ENCODE results near the gene SIRT4.
"Not testable (repeated sequence)": the region's sequence is repeated elsewhere in the genome, so short reads cannot be mapped to it uniquely, and the experiment has no call there.

SIRT4 gene, protein sequence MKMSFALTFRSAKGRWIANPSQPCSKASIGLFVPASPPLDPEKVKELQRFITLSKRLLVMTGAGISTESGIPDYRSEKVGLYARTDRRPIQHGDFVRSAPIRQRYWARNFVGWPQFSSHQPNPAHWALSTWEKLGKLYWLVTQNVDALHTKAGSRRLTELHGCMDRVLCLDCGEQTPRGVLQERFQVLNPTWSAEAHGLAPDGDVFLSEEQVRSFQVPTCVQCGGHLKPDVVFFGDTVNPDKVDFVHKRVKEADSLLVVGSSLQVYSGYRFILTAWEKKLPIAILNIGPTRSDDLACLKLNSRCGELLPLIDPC

DNA sequence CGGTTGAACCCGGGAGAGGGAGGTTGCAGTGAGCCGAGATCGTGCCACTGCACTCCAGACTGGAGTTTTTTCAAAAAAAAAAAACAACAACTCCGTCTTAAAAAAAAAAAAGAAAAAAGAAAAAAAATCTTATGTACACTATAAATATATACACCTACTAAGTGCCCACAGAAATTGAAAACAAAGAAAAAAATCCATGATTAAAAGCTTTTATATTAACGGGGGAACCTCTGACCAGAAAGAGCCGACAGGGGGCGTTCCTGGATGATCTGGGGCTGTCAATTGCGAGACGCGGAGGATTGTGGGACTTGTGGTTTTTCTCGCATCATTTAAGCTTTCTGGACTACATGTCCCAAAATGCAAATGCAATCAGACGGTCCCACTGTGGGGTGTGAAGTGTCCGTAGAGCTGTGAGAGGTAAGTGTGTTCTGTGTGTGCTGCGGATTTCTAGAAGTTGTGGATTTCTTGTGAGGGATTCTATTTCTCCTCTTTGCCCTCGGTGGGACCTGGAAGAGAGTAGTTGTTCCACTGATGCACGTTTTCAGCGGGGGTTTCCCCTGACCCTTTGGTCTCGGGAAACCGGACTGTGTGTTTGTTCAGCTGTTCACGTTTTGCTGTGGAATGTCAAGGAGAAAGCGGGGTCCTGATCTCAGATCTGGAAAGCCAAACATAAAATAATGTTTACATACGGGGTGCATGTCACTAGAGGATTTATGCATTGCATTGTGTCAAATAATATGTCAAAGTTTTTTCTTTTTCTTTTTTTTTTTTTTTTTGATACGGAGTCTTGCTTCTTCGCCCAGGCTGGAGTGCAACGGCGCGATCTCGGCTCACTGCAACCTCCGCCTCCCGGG lies at the start of gene SIRT4:
Gene SIRT4 (plus strand): TSS at position 360 of the 854 bp plus-strand sequence. CDS start 1,241 bp downstream, outside the sequence.
- Mint-ChIP-seq H3K4me3 (peak within 1 kb of the TSS; percentile 84), H3K36me3 (ENCODE audit: low read depth) (no peaks in the 10 kb centered on the region), H3K9me3 (no peaks in the 10 kb centered on the region), H3K4me1 (ENCODE audit: low read depth) (peaks cover 5% of the 10 kb centered on the region), H3K27ac (peak within 1 kb of the TSS; percentile 86), H3K27me3 (no peaks in the 10 kb centered on the region)
- intact Hi-C loops (cut with micrococcal nuclease) = loop anchor here (1.0 kb wide), 2 partner anchors 9 to 15 kb away; partner anchors contain the start of gene RNU4-1

DNA sequence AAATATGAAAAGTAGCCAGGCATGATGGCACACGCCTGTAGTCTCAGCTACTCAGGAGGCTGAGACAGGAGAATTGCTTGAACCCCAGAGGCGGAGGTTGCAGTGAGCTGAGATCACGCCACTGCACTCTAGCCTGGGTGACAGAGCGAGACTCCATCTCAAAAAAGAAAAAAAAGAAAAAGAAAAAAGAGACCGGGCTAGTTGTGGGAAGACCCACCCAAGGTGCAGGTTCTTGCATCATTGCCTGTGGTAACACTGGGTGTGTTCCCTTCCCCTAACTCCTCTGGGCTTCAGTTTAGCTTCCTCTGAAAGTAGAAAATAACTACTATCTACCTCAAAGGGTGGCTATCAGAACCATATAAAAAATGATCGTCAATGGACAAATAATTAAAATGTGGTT lies 48.8 kb upstream of the SIRT4 start:
- Mint-ChIP-seq H3K4me1 (ENCODE audit: low read depth) (peaks cover 93% of the 10 kb centered on the region), H3K4me3 (peak overlapping the region; percentile 52), H3K36me3 (ENCODE audit: low read depth) (peaks cover 56% of the 10 kb centered on the region), H3K27ac (peak overlapping the region; percentile 90)
- not testable (repeated sequence) for H3K27me3 Mint-ChIP-seq, H3K9me3 Mint-ChIP-seq
- intact Hi-C loops (cut with micrococcal nuclease) = loop anchor here (2.0 kb wide), 1 partner anchor 19 kb away; no protein-coding TSS in a partner anchor

DNA sequence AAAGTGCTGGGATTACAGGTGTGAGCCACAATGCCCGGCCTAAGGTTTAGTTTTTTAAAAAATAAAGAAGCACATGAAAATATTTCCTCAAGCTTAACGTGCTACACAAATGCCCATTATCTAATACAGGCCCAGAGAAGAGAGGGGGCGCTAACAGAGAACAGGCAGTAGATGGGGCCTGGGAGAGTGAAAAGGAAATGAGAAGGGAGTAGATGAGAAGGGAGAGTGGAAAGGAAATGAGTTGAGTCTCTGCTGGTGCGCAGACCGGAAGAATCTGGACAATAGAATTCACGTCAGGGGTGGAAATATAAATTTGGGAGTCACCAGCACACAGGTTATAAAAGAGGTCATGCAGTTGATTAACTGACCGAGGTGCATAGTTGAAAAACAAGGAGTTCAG lies 47.3 kb upstream of the SIRT4 start:
- H3K4me3 Mint-ChIP-seq = no peak overlapping the region
- H3K36me3 Mint-ChIP-seq (ENCODE audit: low read depth) = peaks cover 52% of the 10 kb centered on the region
- peak overlapping the region; percentile 90 for H3K27ac Mint-ChIP-seq
- H3K27me3 Mint-ChIP-seq = no peaks in the 10 kb centered on the region
- H3K9me3 Mint-ChIP-seq = no peaks in the 10 kb centered on the region
- peaks cover 91% of the 10 kb centered on the region for H3K4me1 Mint-ChIP-seq (ENCODE audit: low read depth)
- intact Hi-C loops (cut with micrococcal nuclease) = no loop called here

DNA sequence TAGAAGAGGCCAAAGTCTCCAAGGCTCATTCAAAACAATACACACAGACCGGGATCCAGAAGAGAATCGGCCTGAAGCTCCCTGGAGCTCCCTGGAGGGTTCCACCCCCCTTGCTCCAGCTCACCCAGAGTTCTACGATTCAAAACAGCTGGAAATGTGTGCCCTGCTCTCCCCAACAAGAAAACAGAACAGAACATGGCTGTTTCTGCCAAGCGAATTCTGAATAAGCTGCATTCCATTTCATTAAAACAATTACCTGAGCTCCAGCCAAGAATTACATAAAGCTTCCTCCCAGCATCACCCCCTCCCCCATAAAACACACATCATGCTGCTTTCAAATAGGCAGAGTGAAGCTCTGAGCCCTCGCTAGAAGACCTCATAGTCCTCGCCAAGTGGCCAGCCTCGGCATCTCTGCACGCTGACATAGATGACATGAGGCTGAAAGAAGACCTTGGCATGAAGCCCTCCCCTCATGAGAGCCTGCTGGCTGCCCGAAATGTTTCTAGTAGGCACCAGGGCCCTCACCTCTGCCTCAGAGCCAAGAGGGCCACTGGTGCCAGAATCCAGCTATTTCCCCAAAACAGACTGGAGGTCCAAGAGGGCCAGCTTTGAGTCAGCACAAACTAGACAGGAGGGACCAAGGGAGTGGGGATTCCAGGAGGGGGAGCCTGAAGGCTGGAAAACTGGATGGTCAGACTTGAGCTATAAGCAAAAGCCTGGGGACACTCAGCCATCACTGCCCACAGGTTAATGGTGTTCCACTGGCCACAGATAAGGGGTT lies 44.9 kb upstream of the SIRT4 start:
- H3K27ac Mint-ChIP-seq = peak overlapping the region; percentile 64
- no peaks in the 10 kb centered on the region for H3K27me3 Mint-ChIP-seq
- H3K4me3 Mint-ChIP-seq = no peak overlapping the region
- intact Hi-C loops (cut with micrococcal nuclease) = no loop called here
- H3K36me3 Mint-ChIP-seq (ENCODE audit: low read depth) = peaks cover 50% of the 10 kb centered on the region
- peaks cover 88% of the 10 kb centered on the region for H3K4me1 Mint-ChIP-seq (ENCODE audit: low read depth)
- H3K9me3 Mint-ChIP-seq = no peaks in the 10 kb centered on the region

DNA sequence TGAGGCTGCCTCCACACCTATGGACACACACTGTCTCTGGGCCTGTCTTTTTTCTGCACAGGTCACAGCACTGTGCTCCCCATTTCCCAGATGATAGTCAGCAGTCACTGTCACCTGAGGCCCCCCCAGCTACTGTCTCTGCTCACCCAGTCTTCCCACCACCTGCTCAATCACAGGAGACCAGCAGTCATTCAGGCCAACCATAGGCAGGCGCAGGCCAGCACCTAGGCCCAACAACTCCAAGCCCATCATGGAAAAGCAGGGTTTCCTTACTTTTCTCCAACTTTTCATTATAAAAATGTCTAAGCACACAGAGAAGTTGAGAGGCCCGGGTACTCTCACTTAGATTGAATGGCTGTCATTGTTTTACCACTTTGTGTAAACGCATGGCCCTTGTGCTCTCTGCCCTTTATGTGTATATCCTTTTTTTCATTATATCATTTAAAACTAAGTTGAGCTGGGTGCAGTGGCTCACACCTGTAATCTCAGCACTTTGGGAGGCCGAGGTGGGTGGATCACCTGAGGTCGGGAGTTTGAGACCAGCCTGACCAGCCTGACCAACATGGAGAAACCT lies 43.7 kb upstream of the SIRT4 start:
- intact Hi-C loops (cut with micrococcal nuclease) = no loop called here
- H3K9me3 Mint-ChIP-seq = no peaks in the 10 kb centered on the region
- H3K27ac Mint-ChIP-seq = peak overlapping the region; percentile 64
- no peak overlapping the region for H3K4me3 Mint-ChIP-seq
- H3K36me3 Mint-ChIP-seq (ENCODE audit: low read depth) = peaks cover 50% of the 10 kb centered on the region
- H3K27me3 Mint-ChIP-seq = no peaks in the 10 kb centered on the region
- peaks cover 88% of the 10 kb centered on the region for H3K4me1 Mint-ChIP-seq (ENCODE audit: low read depth)

DNA sequence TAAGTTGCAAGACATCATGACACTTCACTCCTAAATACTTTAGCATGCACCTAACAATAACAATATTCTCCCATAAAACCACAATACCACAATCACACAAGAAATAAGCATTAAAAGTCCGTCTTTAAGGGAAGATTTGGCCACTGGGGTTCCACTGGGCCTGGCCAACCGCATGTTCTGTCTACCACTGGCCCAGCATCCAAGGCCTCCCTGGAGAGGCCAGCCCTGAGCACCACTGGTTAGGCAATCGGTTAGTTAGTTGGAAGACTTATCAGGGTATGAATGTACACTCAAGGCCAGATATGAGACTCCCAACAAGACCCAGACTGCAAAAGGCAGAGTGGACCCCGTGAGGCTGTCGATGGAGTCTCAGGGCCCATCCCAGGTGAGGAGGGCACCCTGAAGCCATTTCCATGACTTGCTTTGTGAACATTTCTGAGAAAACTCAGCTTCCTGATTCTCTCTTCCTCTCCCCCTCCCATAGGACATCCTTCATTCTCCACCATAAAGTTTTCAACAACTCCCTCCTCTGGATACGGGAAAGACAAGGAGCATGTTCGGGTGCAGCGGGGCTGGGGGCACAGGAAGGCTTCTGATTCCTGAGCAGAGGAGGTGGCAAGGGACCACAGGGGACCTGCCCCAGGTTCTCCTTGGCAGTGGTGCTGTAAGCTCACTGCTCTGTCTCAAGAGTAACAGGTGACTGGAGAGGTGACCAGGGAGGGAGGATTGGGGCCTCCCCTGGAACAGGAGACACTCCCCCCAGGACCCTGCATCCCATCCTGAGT lies 42.5 kb upstream of the SIRT4 start:
- H3K4me1 Mint-ChIP-seq (ENCODE audit: low read depth) = peaks cover 91% of the 10 kb centered on the region
- peaks cover 44% of the 10 kb centered on the region for H3K36me3 Mint-ChIP-seq (ENCODE audit: low read depth)
- peak overlapping the region; percentile 37 for H3K4me3 Mint-ChIP-seq
- peak overlapping the region; percentile 71 for H3K27ac Mint-ChIP-seq
- no peaks in the 10 kb centered on the region for H3K9me3 Mint-ChIP-seq
- intact Hi-C loops (cut with micrococcal nuclease) = no loop called here
- no peaks in the 10 kb centered on the region for H3K27me3 Mint-ChIP-seq

DNA sequence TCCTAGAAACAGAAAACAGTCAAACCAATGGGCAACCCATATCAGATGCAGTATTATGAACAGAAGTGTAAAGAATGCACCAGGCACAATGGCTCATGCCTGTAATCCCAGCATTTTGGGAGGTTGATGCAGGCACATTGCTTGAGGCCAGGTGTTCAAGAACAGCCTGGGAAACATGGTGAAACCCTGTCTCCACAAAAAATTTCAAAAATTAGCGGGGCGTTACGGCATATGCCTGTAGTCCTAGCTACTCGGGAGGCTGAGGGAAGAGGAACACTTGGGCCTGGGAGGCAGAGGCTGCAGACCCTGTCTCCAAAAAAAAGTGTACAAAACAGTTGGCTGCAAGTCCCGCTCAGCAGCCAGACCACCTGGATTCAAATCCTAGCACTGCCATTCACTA lies 41.5 kb upstream of the SIRT4 start:
- intact Hi-C loops (cut with micrococcal nuclease) = no loop called here
- H3K36me3 Mint-ChIP-seq (ENCODE audit: low read depth) = peaks cover 40% of the 10 kb centered on the region
- peak overlapping the region; percentile 71 for H3K27ac Mint-ChIP-seq
- H3K9me3 Mint-ChIP-seq = no peaks in the 10 kb centered on the region
- peaks cover 88% of the 10 kb centered on the region for H3K4me1 Mint-ChIP-seq (ENCODE audit: low read depth)
- H3K27me3 Mint-ChIP-seq = no peaks in the 10 kb centered on the region
- no peak overlapping the region for H3K4me3 Mint-ChIP-seq

DNA sequence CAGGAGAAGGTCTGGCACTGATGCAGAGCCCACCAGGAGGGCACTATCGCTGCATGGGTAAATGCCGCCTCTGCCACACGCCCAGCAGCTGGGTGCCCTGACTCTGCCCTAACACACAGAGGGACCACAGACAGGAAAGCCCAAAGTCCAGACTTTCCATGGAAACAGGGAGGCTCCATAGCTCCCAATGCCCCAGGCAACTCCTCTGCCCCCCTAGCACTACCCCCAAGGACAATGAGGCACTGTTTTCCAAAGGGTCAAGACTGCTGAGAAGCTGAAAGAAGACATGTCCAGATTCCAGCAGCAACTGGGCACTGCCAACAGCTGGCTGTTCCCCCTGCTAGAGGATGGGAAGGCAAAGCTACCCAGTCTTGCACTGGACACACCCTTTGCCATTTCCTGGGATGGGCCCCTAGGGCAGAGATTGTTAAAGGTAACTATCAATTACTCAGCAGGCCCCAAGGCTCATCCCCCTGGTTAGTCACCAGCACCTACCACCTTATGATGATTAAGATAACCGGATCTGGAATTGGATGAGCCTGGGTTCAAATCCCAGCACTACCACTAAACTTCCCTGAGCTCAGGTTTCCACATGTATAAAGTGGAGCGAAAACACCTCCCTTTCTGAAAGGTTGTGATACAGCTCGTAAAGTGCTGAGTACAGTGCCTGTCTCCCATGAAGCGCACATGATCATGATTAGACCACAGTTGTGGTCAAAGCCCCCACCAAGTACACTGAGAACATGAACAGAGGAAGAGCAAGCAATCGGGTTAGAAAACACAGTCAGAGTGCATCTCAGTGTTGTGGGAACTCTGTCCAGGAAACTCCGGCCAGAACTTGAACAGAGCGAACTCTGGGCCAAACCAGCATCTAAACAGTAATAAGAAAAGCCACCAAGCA lies 39.9 kb upstream of the SIRT4 start:
- H3K4me3 Mint-ChIP-seq = peak overlapping the region; percentile 94
- intact Hi-C loops (cut with micrococcal nuclease) = no loop called here
- H3K36me3 Mint-ChIP-seq (ENCODE audit: low read depth) = peaks cover 26% of the 10 kb centered on the region
- H3K27me3 Mint-ChIP-seq = no peaks in the 10 kb centered on the region
- peaks cover 84% of the 10 kb centered on the region for H3K4me1 Mint-ChIP-seq (ENCODE audit: low read depth)
- peak overlapping the region; percentile 91 for H3K27ac Mint-ChIP-seq
- no peaks in the 10 kb centered on the region for H3K9me3 Mint-ChIP-seq

DNA sequence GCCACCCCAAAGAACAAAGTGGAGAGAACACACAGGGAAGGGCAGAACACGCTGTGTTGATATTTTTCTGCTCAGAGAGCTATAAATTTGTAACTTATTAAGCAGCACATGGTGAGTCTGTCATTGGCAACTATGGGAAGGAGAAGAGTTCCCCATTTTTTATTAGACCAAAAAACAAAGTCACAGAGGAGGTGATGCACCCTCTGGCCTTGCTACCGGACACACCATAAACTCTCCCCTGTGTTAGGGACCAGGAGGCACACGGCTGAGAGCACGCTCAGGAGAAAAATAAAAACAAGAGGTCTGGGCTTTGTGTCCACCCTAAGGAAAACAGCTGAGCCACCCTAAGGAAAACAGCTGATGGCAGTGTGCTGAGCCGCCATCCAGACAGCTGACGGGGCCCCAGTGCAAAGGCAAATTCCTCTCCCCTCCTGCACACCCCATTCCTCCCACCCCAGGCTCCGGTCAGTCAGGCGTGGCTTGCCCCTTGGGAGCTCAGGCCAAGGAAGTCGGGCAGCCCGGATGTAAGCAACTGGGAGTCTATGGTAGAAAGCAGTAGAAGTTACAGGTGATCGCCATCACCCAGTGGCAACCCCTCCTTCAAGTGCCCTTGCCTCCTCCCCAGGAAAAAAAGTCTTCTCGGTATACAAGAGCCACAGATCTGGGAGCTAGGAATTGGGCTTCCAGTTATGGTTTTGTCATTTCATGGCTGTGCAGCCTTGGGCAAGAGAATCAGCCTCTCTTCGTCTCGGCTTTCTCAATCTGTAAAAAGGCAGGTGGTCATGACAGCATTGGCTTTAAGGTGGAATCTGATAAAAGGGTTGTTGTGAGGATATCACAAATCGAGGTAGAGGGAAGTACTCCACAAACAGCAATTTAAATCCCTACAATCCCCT lies 39.0 kb upstream of the SIRT4 start:
- peak overlapping the region; percentile 91 for H3K27ac Mint-ChIP-seq
- H3K9me3 Mint-ChIP-seq = no peaks in the 10 kb centered on the region
- no peaks in the 10 kb centered on the region for H3K27me3 Mint-ChIP-seq
- peaks cover 80% of the 10 kb centered on the region for H3K4me1 Mint-ChIP-seq (ENCODE audit: low read depth)
- peaks cover 23% of the 10 kb centered on the region for H3K36me3 Mint-ChIP-seq (ENCODE audit: low read depth)
- intact Hi-C loops (cut with micrococcal nuclease) = no loop called here
- H3K4me3 Mint-ChIP-seq = peak overlapping the region; percentile 94

DNA sequence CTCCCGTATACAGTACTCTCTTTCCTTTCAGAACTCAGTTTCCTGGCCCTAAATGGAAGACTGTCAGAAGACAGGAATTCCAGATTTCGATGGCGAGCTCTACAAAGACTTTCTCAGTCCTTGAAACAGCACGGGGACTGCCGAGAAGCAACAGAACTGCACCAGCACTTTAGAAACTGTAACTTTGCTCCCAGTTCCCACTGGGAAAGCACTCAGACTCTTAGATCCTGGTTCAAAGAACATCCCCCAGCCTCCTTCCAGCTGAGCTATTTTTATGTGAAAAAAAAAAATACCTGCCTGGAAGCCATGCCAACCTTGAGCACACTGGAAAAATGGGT lies 38.4 kb upstream of the SIRT4 start:
- intact Hi-C loops (cut with micrococcal nuclease) = loop anchor here (2.0 kb wide), 1 partner anchor 63 kb away; the partner anchor contains the start of gene RPLP0

DNA sequence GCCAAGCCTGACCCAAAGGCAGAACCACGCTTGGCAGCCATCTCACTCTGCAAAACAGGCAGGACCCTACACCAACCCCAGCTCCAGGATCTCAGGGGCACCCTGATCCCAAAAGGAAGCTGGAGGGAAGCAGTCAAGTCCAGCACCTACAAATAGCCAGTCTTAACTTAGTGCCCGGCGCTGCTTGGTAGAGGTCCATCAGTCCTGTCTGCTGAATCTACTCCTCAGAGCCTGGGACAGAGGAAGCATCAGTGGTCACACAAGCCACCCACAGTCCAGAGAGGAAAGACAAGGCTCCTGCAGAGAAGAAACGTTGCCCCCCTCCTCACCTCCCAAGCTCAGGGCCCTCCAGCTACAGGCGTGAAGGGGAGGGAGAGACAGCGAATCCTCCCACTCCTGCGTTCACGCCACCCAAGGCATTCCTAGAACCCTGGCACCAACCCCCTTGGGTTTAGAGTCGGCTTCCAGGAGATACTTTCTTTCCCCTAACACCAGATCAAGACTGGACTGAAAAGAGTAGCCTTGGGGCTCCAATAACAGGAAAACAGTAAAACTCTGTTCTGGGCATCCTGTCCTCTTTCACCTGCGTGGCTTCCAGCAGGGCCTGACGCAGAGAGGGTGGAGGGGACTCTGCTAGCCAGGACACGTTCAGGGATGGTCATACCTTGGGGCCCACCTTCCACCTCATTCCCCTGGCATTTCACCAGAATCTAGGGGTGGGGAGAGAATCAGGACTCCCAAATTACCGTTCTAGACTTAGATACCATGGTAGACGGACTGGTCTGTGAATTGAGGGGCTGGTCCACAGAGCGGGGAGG lies 37.8 kb upstream of the SIRT4 start:
- Mint-ChIP-seq H3K4me1 (ENCODE audit: low read depth) (peaks cover 70% of the 10 kb centered on the region), H3K27ac (peak overlapping the region; percentile 91), H3K4me3 (peak overlapping the region; percentile 94), H3K9me3 (no peaks in the 10 kb centered on the region), H3K36me3 (ENCODE audit: low read depth) (peaks cover 23% of the 10 kb centered on the region), H3K27me3 (peaks cover 2% of the 10 kb centered on the region)
- intact Hi-C loops (cut with micrococcal nuclease) = loop anchor here (2.0 kb wide), 1 partner anchor 63 kb away; the partner anchor contains the start of gene RPLP0

More for the DNA sequence above, 38.4 kb upstream of the SIRT4 start:
- Mint-ChIP-seq H3K4me1 (ENCODE audit: low read depth) (peaks cover 74% of the 10 kb centered on the region), H3K4me3 (peak overlapping the region; percentile 94), H3K27ac (peak overlapping the region; percentile 91), H3K27me3 (peaks cover 2% of the 10 kb centered on the region), H3K9me3 (no peaks in the 10 kb centered on the region), H3K36me3 (ENCODE audit: low read depth) (peaks cover 23% of the 10 kb centered on the region)
